Sigmoid colon (tissue), 4 donors: Measurements from ENCODE around the gene ZNF595.
"Not testable (repeated sequence)": the region's sequence is repeated elsewhere in the genome, so short reads cannot be mapped to it uniquely, and the experiment has no call there.

Experiments used
- CTCF ChIP-seq, 4 experiments: fragments of 450-650 bp in 3 of 4; fragments of 200-600 bp in 1 of 4; IDR thresholded peaks; one replicate each; pipeline ENCODE4 v1.5.1; 2016 to 2019; ENCODE audit warnings: antibody characterized with exemption in 4 of 4, mild to moderate bottlenecking in 3 of 4, moderate library complexity in 2 of 4
- POLR2AphosphoS5 ChIP-seq, 4 donors: sonication (generic); formaldehyde crosslinking; IDR thresholded peaks; one replicate each; pipeline ENCODE4 v1.6.1; 2017; ENCODE audit warnings: antibody characterized with exemption in 4 of 4

- not testable (repeated sequence) for TF ChIP-seq CTCF, POLR2AphosphoS5 (IDR thresholded peaks at IDR 0.05)
Measured at GRCh38 chr4:43375-43774, 9.7 kb upstream of the ZNF595 start.
